T-helper 1 cell treated with Interleukin-12 subunit alpha and Interleukin-12 subunit beta and Interleukin-4 antibody, amounts not matched to agents 30 ng/mL and 1 ng/mL, for 36 hours (primary cell): ENCODE results near the gene UFD1. TPM values are rescaled to one million over a fixed set of nuclear protein-coding genes. Genes with fewer than 3 reads are reported as not detected.

Experiments
- intact Hi-C: fragments of 100-400 bp; cut with micrococcal nuclease; formaldehyde crosslinking; loops from one replicate; pipeline ENCODE4 v1.15.1; 2024
- total RNA-seq: library from RNA; stranded (reverse); gene quantifications from 2 replicates; pipeline ENCODE4 v1.2.3, GENCODE V29; 2022

Gene UFD1
- total RNA-seq, 1 donor from 2014 or later = 106 TPM

- intact Hi-C loops = loop anchor here (1.0 to 5.0 kb wide), 4 partner anchors 12 to 426 kb away; partner anchors contain the start of genes CLTCL1 and DGCR2
Observed at GRCh38 chr22:19430890-19431541, 48.0 kb downstream of the UFD1 start.

GRCh38 chr22:19429950-19430889 lies 48.8 kb downstream of the UFD1 start:
- intact Hi-C loops = loop anchor here (1.0 to 5.0 kb wide), 4 partner anchors 11 to 427 kb away; partner anchors contain the start of genes CLTCL1 and DGCR2

GRCh38 chr22:19424186-19424500 lies 54.9 kb downstream of the UFD1 start:
- intact Hi-C loops = no loop called here

- intact Hi-C loops = no loop called here
Observed at GRCh38 chr22:19422440-19423301, 56.3 kb downstream of the UFD1 start.

GRCh38 chr22:19420321-19420720 lies 58.7 kb downstream of the UFD1 start:
- intact Hi-C loops = no loop called here

- intact Hi-C loops = loop anchor here (1.0 kb wide), 2 partner anchors 11 to 28 kb away; partner anchors contain the start of gene C22orf39
Observed at GRCh38 chr22:19419464-19420178, 59.4 kb downstream of the UFD1 start.

- intact Hi-C loops = loop anchor here (1.0 kb wide), 2 partner anchors 11 to 28 kb away; partner anchors contain the start of gene C22orf39
Observed at GRCh38 chr22:19419086-19419463, 59.9 kb downstream of the UFD1 start.

GRCh38 chr22:19412923-19413322 lies 66.1 kb downstream of the UFD1 start:
- intact Hi-C loops = no loop called here

- intact Hi-C loops = no loop called here
Observed at GRCh38 chr22:19412478-19412877, 66.5 kb downstream of the UFD1 start.

GRCh38 chr22:19411690-19412045 lies 67.3 kb downstream of the UFD1 start:
- intact Hi-C loops = no loop called here

GRCh38 chr22:19410941-19411689 lies 67.9 kb downstream of the UFD1 start:
- intact Hi-C loops = no loop called here

- intact Hi-C loops = loop anchor here (10.0 kb wide), 1 partner anchor 227 kb away; no protein-coding TSS in a partner anchor
Observed at GRCh38 chr22:19407649-19408606, 71.1 kb downstream of the UFD1 start.

- intact Hi-C loops = loop anchor here (10.0 kb wide), 1 partner anchor 228 kb away; no protein-coding TSS in a partner anchor
Observed at GRCh38 chr22:19406846-19407245, 72.1 kb downstream of the UFD1 start.

GRCh38 chr22:19406281-19406811 lies 72.6 kb downstream of the UFD1 start:
- intact Hi-C loops = loop anchor here (10.0 kb wide), 1 partner anchor 228 kb away; no protein-coding TSS in a partner anchor

- intact Hi-C loops = loop anchor here (10.0 kb wide), 1 partner anchor 229 kb away; no protein-coding TSS in a partner anchor
Observed at GRCh38 chr22:19405652-19406051, 73.3 kb downstream of the UFD1 start.

- intact Hi-C loops = loop anchor here (10.0 kb wide), 1 partner anchor 230 kb away; no protein-coding TSS in a partner anchor
Observed at GRCh38 chr22:19405133-19405532, 73.9 kb downstream of the UFD1 start.

GRCh38 chr22:19404676-19405075 lies 74.3 kb downstream of the UFD1 start:
- intact Hi-C loops = loop anchor here (10.0 kb wide), 1 partner anchor 230 kb away; no protein-coding TSS in a partner anchor

GRCh38 chr22:19402642-19403191 lies 76.3 kb downstream of the UFD1 start:
- intact Hi-C loops = loop anchor here (10.0 kb wide), 1 partner anchor 232 kb away; no protein-coding TSS in a partner anchor
